GM19023 (cell line): ENCODE measurements around the gene SHANK1.

ENCODE experiments used
- ATAC-seq: cut with Tn5 transposase; IDR thresholded peaks from one replicate; pipeline ENCODE4 v1.9.1; 2021; ENCODE audit warnings: mild to moderate bottlenecking, moderate library complexity; ENCODE audit not compliant: unreplicated experiment

SHANK1 gene

DNA sequence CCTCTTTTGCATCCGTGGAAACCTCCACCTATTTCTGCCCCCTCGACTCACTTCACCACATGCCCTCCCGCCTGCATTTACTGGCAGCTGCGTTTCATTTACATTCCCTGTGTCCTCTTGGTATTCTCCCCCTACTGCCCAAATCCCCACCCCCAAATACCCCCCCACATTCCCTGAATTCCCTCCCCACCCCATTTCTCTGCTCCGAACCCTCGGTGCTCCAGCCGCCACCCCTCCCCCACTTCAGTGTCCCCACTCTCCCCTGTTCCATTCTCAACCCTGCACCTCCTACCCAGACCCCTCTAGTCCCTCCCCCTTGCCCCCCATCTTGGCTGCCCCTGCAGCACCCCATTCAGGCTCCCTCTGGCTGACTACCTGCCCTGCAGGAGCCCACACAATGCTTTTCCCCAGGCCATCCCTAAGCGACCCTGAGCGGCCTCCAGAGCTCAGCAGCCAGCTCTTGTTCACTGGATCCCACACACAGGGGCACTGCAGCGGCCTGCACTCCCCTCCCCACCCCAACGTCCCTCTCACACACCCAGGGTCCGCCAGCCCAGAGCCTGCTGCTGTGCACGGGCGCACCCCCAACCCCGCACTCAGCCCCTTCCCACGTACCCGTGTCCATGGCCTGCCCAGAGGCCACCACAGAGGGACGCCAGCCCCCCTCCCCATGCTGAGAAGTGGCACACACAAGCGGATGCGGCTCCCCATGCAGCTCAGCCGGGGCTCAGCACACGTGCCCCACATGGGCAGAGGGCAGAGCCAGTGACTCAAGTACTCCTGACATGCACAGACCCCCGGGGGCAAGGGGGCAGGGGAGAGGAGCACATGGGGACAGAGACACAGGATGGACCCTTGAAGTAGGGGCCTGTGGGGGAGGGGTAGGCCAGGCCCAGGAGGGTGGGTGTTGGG is 26.3 kb downstream of the SHANK1 start:
- no peak for ATAC-seq

DNA sequence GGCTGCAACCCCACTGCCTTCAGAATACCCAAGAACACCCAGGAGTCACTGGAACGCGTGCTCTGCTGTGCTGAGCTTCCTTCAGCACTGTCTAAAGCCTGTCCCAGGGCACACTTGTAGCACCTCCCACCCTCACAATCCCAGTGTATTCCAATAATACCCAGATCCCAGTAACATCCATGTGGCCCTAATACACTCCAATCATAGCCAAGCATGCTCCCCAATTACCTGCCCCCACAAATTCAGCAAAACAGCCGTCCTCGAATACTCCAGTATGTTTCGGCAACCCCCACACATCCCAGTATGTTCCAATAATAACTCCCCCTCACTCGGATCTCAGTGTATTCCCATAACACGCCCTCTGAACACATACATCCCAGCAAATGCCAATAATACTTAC is 29.2 kb downstream of the SHANK1 start:
- ATAC-seq: no peak

DNA sequence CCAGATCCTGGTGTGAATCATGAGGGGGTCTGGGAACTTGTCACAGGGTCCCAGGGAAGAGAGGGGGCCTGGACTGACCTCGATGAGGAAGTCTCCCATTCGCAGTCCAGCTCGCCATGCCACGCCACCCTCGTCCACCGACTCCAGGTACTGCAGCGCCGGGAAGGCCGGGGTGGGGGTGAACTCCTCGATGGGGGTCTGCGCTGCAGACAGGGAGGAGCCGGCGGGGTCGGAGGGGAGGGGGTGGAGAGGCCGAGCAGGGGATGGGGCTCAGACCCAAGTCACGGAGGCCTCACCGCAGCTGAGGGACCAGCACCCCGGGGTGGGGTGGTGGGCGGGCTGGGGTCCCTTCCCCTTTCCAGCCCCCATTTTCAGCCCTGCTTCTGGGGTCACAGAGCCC is 30.8 kb downstream of the SHANK1 start:
- ATAC-seq: no peak

DNA sequence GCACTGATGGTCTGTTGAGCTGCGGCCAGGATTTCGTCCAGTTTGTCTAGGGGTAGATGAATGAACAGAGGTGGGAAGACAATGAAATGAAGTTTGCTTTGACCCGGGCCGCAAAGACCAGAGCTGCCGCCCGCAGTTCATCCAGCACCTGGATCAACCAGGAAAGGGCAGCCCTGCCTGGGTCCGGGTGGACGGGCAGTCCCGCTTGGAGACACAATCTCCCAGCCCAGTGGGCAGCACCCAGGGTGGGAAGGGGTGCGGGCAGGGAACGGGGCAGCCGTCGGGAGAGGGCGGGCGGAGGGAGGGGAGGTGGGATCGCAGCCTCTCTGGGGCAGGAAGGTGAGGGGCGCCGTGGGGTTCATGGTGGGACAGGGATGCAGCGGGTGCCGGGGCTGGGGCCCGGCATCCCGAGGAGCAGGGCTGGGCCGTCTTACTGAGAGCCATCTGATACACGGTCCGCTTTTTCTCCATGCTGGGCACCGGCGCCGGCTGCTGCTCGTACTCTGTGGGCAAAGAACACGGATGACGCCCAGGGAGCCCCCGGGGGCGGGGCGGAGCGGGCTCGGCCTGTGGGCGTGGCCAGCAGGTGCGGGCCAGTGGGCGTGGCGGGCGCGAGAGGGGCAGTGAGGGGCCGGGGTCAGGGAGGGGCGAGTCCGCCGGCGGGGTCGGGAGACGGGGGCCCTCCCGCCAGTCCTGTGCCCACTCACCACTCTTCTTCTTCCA is 33.1 kb downstream of the SHANK1 start:
- ATAC-seq: no peak

DNA sequence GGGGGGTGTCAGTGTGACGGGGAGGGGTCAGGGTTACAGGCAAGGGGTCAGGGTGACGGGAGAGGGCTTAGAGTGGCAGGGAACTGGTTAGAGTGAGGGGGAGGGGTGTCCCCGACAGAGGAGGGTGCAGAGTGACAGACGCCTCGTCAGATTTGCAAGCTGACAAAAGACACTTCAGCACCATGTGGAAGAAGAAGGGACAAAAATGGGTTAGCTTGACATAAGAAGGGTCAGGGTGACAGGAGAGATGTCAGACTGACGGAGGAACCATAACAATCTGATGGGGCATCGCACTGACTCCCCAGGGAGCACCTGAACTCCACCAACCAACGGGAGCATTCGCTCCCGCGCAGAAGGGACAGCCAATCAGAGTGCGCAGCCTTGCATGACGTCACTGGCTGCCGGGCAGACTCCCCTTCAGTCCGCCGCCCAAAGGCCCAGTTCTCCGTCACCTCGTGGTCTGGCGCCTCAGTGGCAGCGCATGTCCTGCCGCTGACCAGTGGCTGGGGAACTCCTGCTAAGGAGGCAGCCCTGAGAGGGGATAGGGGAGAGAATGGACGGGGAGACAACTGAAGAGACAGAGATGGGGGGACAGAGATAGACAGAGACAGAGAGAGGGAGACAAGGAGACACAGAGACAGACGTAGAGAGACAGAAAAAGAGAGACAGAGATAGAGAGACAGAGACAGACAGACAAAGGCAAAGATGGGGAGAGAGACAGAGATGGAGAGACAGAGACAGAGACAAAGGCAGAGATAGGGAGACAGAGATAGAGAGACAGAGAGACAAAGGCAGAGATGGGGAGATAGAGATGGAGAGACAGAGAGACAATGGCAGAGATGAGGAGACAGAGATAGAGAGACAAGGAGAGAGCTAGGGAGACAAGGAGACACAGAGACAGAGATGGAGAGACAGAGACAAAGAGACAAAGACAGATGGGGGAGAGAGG is 40.2 kb downstream of the SHANK1 start:
- peak; percentile 76 for ATAC-seq

DNA sequence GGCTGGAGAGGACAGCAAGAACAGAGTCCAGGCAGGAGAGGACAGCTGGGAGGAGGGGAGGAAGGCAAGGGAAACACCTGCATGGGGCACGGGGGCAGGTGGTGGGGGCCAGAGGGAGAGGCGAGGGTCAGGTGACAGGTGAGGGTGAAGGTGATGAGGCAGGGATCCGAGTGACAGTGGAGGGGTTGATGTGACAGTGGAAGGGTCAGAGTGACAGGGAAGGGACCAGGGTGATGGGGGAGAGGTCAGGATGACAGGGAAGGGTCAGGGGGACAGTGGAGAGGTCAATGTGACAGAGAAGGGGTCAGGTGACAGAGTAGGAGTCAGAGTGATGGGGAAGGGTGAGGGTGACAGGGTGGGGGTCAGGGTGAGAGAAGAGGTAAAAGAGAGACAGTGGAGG is 41.3 kb downstream of the SHANK1 start:
- ATAC-seq: no peak

DNA sequence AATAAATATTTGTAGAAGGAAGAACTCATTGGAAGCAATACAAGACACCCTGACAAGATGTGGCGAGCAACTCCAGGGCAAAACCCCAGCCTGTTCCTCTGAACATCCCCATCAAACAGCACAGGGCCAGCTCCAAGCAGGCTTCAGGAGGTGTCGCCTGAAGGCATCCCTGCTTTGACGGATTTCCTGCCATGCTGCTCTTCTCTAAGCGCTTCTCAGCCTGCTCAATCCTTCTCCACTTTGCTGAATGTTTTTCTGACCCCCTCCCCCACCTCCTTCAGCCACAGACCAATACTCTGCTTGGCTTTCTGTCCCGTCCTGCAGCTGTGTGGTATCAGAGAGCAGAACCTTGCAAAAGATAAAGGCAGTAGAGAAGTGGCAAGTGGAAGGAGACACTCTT is 42.0 kb downstream of the SHANK1 start:
- ATAC-seq: no peak

DNA sequence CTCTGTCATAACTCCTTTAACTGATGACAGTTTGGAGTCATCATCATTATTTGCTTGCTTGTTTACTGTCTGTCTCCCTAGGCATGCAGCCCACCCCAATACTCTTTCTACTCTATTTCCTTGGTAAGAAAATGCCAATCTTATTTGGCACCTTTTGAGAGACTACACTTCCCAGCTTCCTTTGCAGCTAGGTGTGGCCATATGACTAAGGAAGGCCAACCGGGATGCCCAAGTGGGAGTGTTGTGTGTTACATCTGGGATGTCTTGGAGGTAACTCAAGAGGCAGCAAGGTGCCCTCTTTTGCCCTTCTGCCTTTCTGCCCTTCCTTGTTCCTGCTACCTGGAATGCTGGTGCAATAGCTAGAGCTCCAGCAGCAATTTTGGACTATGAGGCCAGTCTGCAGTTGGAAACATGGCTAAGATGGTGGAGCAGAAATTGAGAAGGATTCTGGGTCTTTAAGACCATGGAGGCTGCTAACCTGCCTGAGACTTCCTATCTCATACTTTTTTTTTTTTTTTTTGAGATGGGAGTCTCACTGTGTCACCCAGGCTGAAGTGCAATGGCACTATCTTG is 42.9 kb downstream of the SHANK1 start:
- ATAC-seq: no peak

DNA sequence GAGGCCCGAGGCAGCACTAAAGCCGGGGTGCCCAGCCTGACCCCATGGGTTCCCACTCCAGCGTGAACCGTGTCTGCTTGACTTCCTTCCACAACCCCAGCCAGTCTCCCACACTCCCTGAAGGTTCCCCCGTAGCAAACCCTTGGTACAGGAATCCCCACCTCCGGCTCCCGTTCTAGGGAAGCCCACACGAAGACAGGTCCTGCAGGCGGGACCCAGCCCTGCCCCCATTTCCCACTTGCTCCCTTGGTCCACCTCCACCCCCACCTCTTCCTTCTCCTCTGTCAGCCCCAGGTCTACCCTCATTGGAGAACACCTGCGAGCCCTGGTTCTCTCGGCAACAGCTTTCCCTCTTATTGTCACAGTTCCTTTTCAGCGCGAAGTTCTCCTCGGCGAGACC is 46.5 kb downstream of the SHANK1 start:
- no peak for ATAC-seq

DNA sequence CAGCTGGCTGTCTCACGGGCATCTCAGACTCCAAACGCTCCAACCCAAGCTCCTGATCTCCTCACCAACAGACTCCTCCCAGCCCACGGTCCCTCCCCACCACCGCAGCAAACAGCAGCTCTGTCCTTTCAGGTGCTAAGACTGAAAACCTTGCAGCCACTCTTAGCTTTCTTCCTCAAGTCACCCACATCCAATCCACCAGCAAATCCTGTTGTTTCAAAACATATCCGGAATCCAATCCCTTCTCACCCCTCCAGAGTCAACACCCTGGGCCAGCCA is 49.6 kb downstream of the SHANK1 start:
- no peak for ATAC-seq

DNA sequence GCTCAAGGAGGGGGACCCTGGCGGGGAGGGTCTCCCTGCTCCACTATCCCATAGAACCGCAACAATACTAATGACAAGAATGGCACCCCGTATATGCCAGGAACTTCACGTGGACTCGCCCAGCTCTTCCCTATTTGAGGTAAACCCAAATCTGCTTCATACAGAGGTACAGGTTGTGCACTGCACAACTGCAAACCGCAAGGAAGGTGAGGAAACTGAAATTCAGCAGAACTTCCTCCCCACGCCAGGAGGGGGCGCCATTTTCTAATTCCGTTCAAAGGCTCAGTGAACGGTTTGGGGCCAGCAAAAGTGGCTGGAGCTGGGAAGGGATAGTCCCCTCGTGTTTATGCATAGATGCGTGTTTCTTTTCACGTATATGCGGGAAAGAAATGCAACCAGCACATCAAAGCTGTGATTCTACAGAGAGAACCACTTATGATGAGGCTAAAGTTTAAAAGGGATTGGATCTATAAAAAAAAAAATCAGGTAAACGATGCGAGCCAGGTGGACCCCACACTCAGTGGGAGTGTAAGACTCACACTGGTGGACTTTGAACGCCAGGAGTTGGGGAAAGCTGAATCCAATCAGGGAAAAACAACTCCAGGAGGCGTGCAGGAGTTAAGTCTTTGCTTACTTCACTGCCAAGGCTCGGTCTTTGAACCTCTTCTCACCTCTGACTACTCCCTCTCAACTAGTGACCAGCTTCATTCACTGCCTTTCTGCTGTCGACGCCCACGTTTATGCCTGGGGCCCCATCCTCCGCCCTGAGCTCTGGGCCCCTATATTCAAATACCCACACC is 50.1 kb downstream of the SHANK1 start:
- ATAC-seq: no peak

DNA sequence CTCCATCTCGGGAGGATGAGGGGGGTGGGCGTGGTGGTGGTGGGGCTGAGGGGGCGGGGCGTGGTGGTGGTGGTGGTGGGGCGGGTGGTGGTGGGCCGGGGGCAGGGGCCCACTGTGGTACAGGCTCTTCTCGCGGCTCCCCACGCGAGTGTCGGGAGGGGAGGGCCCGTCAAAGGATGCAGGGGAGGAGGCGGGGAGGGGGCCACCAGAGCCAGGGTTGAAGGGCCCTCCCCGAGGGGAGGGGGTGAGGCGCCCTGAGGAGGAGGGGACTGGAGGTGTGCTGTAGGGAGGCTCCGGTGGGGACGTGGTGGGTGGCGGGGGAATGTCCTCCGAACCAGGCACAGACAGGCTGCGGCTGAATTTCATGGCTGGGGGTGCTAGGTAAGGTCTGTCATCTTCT is 50.7 kb downstream of the SHANK1 start:
- ATAC-seq: no peak

DNA sequence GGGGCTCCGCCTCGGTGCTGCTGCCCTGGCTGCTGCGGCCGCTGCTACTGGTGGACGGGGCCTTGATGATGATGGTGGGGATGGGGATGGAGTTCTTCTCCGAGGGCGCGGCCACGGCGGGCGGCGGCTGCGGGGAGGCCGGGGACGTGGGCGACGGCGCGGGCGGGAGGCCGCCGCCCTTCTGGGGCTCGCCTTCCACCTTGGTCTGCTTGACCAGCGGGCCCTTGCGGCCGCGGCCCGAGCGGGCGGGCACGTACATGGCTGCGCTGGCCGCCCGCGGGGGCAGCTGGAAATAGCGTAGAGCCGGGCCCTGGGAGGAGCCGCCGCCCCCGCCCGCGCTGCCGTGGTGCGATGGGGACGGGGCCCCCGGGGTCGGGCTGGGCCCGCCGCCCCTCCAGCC is 51.2 kb downstream of the SHANK1 start:
- no peak for ATAC-seq

DNA sequence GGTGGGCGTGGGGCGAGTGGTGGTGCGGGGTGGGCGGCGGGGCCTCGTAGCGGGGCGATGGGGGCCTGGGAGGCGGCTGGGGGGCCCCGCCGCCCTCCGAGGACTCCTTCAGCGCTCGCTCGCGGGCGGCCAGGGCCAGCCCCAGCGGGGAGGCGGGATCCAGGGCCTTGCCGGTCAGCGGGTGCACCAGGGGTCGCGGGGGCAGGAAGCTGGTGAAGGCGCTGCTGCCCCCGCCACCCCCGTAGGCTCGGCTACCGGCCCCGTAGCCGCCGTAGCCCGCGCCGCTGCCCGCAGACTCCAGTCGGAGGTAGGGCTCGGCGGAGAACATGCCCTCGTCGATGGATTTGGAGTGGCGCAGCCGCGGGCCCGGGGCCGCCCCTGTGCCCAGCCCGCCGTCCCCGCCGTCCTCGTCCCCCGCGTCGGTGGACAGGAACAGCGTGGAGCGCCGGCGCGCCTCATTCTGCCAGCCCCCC is 51.8 kb downstream of the SHANK1 start:
- no peak for ATAC-seq

DNA sequence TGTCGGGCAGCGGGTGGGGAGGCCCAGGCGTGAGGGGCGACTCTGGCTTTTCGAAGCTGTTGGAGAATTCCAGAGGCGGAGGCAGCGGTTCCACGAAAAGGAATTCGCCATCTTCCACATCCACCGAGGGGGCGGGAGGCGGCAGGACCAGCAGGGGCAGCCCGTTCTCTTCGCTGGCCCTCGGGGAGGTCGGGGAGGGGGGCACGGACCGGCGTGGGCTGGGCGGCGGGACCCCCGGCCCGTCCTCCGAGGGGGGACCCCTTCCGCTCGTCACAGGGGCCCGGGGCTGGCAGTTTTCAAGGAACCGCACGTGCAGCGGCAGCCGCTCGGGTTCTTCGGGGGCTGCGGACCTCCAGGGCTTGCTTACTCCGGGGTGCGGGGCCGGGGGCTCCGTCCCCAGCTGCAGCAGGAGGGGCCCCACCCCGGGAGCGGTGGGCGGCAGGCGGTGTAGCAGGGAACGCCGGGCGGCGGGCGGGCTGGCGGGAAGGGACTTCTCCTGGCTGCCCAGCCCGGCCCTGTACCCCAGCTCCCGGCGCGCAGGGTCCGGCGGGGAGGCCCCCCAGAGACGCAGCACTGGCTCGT is 52.3 kb downstream of the SHANK1 start:
- no peak for ATAC-seq

DNA sequence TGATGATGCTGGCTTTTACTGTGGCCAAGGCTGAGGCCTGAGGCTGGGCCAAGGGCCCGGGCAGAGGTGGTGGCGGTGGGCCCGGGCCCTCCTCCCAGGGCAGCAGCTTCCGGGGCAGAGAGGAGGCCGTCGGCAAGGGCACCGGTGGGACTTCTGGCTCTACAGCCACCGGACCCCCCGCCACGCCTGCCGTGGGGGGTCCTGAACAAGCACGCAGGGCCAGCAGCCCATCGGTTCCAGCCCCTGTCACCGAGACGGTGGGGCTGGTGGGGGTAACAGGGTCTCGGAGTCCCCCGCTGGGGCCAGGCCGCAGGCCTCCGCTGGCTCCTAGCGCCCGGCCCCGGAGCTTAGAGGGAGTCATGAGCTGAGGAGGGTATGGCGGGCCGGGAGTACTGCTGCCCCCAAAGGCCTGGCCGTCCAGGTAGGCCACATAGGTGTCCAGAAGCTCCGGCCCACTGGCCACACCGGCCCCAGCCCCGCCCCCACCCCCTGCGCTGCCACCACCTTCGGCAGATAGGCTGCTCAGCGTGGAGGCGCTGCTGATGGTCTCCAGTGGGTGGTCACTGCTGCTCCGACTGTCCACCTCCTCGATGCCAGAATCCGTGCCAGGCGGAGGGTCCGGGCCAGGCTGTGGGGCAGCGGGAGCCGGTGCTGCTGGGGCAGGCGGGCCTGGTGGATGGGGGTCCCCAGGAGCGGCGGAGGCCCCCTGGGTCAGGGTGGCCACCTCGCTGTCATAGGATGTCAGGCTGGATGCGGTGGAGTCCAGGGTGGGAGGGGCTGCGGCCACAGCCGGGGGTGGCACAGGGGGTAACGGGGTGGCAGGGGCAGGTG is 53.0 kb downstream of the SHANK1 start:
- ATAC-seq: no peak

DNA sequence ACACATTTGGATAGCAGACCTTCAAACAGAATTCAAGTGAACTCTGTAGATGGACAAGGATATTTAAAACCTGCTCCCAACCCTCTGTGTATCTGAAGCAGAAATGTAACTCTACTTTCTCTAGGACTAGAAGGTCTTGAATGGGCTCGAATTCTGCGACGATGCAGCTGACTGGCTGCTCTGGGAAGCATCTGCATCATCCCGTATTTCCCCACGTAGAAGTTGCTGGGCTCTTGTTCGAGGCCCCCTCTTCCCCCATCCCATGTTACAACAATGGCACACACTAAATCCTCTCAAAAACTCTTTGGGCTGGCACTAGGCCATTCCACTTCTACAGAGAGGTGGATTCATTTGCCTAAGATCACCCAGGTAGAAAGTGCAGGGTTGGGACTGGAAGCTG is 55.4 kb downstream of the SHANK1 start:
- ATAC-seq: no peak

DNA sequence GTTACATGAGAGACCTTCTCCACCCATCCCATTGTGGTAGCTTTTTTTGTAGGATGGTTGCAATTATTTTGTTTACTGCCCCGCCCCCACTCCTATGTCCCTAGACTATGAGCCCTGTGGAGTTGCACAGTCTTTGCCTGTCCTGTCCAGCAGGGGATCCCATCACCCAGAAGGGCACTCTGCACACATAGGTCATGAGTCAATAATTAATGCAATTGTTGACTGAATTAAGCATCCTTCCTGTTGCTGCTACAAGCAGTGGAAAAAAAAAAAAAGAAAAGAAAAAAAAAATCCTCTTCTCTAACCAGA is 56.2 kb downstream of the SHANK1 start:
- no peak for ATAC-seq
